Suprapubic skin (tissue), 4 donors: Measurements from ENCODE around the gene AMPD3.

Source experiments
- POLR2A ChIP-seq, 2 donors: fragments of 450-650 bp; IDR thresholded peaks; one replicate each; pipeline ENCODE4 v1.6.1; 2017; ENCODE audit warnings: antibody characterized with exemption in 2 of 2, mild to moderate bottlenecking in 2 of 2, moderate library complexity in 2 of 2
- POLR2AphosphoS5 ChIP-seq, 3 donors: sonication (generic); formaldehyde crosslinking; IDR thresholded peaks; one replicate each; pipeline ENCODE4 v1.6.1; 2017; ENCODE audit warnings: antibody characterized with exemption in 3 of 3
- TF ChIP-seq, protein P1 (sequence below), 2 donors: fragments of 200-600 bp in 1 of 2; fragments of 450-650 bp in 1 of 2; sonication (generic) in 1 of 2; IDR thresholded peaks; one replicate each; pipeline ENCODE4 v1.5.1; 2016 to 2019; ENCODE audit warnings: antibody characterized with exemption in 2 of 2, mild to moderate bottlenecking in 1 of 2, moderate library complexity in 1 of 2

DNA sequence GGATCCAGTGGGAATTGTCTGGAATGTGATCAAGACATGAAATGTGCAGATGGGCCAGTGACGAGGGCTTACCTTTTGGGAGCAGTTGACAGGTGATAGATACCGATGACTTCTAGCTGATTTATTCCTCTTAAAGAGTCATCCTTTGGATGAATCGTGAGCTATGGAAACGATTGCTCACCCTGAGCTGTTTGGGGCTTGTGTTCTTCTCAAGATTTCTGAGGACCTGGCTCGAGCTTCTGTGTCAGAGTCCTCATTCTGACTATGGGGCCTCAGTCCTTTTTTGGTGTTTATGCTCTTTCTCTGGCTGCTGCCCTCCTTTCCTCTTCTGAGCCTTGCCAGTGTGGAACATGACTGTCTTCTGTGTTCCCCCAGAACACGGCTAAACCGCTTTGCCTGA lies 11.9 kb upstream of the AMPD3 start:
- TF ChIP-seq, protein P1, sequence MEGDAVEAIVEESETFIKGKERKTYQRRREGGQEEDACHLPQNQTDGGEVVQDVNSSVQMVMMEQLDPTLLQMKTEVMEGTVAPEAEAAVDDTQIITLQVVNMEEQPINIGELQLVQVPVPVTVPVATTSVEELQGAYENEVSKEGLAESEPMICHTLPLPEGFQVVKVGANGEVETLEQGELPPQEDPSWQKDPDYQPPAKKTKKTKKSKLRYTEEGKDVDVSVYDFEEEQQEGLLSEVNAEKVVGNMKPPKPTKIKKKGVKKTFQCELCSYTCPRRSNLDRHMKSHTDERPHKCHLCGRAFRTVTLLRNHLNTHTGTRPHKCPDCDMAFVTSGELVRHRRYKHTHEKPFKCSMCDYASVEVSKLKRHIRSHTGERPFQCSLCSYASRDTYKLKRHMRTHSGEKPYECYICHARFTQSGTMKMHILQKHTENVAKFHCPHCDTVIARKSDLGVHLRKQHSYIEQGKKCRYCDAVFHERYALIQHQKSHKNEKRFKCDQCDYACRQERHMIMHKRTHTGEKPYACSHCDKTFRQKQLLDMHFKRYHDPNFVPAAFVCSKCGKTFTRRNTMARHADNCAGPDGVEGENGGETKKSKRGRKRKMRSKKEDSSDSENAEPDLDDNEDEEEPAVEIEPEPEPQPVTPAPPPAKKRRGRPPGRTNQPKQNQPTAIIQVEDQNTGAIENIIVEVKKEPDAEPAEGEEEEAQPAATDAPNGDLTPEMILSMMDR (IDR thresholded peaks at IDR 0.05): no peak
- TF ChIP-seq POLR2A (IDR thresholded peaks at IDR 0.05) (no peak), POLR2AphosphoS5 (IDR thresholded peaks at IDR 0.05) (no peak)
